Bronchial epithelial cell (primary cell): Measurements from ENCODE around the gene REST. TPM values are rescaled to one million over a fixed set of nuclear protein-coding genes. Genes with fewer than 3 reads are reported as not detected.
"Not testable (repeated sequence)": the region's sequence is repeated elsewhere in the genome, so short reads cannot be mapped to it uniquely, and the experiment has no call there.

Experiments used
- DNase-seq: peaks from one replicate; pipeline ENCODE4 v3.0.0-alpha.2; 2010; ENCODE audit warnings: low read depth
- FAIRE-seq: peaks from 2 replicates; lab custom pipeline; 2011; peaks lifted over from hg19 to GRCh38; lab: Jason Lieb, UNC
- H3K27me3 ChIP-seq: 2 replicates; pipeline ENCODE4 v1.5.1; 2011; ENCODE audit warnings: low read length; ENCODE audit not compliant: control insufficient read depth, insufficient read depth
- H3K36me3 ChIP-seq: 2 replicates; pipeline ENCODE4 v1.5.1; 2011; ENCODE audit warnings: low read length; ENCODE audit not compliant: control insufficient read depth, insufficient read depth
- H3K4me3 ChIP-seq: 2 replicates; pipeline ENCODE4 v1.5.1; 2011; ENCODE audit warnings: mild to moderate bottlenecking, low read depth, low read length, control low read depth
- total RNA-seq: library from RNA; depleted of rRNA; stranded (reverse); fragments of >200 nt; gene quantifications from 2 replicates; pipeline ENCODE4 v1.2.1, GENCODE V29; 2014
- TF ChIP-seq, protein P1 (sequence below): IDR thresholded peaks from 2 replicates; pipeline ENCODE4 v1.5.1; 2011; ENCODE audit warnings: mild to moderate bottlenecking, moderate library complexity, low read length, control low read depth, inconsistent platforms; ENCODE audit not compliant: insufficient read depth, severe bottlenecking

Gene REST
- total RNA-seq, 1 donor from 2014 or later: 17.6 TPM

- Histone ChIP-seq H3K27me3 (no peaks in the 10 kb centered on the region), H3K36me3 (no peaks in the 10 kb centered on the region), H3K4me3 (no peak overlapping the region)
- no peak for FAIRE-seq
- no peak for DNase-seq
- TF ChIP-seq, protein P1, sequence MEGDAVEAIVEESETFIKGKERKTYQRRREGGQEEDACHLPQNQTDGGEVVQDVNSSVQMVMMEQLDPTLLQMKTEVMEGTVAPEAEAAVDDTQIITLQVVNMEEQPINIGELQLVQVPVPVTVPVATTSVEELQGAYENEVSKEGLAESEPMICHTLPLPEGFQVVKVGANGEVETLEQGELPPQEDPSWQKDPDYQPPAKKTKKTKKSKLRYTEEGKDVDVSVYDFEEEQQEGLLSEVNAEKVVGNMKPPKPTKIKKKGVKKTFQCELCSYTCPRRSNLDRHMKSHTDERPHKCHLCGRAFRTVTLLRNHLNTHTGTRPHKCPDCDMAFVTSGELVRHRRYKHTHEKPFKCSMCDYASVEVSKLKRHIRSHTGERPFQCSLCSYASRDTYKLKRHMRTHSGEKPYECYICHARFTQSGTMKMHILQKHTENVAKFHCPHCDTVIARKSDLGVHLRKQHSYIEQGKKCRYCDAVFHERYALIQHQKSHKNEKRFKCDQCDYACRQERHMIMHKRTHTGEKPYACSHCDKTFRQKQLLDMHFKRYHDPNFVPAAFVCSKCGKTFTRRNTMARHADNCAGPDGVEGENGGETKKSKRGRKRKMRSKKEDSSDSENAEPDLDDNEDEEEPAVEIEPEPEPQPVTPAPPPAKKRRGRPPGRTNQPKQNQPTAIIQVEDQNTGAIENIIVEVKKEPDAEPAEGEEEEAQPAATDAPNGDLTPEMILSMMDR: no peak
Observed at GRCh38 chr4:56879996-56880395, 27.7 kb upstream of the REST start.

DNA sequence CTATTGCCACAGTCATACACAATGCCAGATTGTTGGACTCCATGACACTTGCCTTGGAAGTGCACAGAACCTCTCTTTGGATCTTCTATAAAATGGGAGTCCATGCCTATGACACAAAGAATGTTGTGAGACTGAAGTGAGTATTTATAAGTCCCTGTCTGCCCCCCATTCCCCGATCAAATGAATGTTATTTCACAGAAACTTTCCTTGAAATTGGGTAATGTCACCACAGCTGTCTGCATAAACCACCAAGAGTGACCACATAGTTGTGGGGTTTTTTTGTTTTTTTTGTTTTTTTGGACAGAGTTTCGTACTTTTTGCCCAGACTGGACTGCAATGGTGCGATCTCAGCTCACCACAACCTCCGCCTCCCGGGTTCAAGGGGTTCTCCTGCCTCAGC, 27.1 kb upstream of the REST start:
- Histone ChIP-seq H3K4me3 (no peak overlapping the region), H3K27me3 (no peaks in the 10 kb centered on the region), H3K36me3 (no peaks in the 10 kb centered on the region)
- no peak for DNase-seq
- TF ChIP-seq, protein P1: no peak
- FAIRE-seq: no peak

GRCh38 chr4:56884511-56884910, 23.2 kb upstream of the REST start:
- peak; percentile 75 for FAIRE-seq

GRCh38 chr4:56892691-56893090, 15.0 kb upstream of the REST start:
- DNase-seq (no peak), FAIRE-seq (no peak)
- Histone ChIP-seq H3K27me3 (no peaks in the 10 kb centered on the region), H3K4me3 (no peak overlapping the region), H3K36me3 (no peaks in the 10 kb centered on the region)
- TF ChIP-seq, protein P1: no peak

More at GRCh38 chr4:56884511-56884910, 23.2 kb upstream of the REST start:
- not testable (repeated sequence) for DNase-seq, H3K27me3 ChIP-seq, H3K4me3 ChIP-seq, H3K36me3 ChIP-seq

DNA sequence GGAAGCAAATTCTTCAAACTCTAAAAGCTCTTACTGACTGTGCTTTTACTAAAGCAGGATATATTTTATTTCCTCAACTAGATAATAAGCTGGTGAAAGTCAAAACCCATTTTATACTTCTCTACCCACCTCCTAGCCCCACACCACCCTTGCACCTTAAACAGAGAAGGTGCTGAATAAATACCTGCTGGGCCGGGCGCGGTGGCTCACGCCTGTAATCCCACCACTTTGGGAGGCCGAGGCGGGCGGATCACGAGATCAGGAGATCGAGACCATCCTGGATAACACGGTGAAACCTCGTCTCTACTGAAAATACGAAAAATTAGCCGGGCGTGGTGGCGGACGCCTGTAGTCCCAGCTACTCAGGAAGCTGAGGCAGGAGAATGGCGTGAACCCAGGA, 9.9 kb upstream of the REST start:
- not testable (repeated sequence) for FAIRE-seq, H3K27me3 ChIP-seq, H3K36me3 ChIP-seq, H3K4me3 ChIP-seq, DNase-seq

DNA sequence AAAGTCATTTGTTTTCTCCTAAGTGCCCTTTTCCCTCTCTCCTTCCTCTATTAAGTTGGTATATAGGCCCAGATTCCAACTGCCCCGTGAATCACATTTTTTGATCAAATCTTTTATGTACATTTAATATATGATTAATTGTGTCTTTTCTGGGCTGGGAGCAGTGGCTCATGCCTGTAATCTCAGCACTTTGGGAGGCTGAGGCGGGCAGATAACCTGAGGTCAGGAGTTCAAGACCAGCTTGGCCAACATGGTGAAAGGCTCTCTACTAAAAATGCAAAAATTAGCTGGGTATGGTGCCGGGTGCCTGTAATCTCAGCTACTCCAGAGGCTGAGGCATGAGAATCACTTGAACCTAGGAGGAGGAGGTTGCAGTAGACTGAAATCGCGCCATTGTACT, 7.5 kb upstream of the REST start:
- not testable (repeated sequence) for H3K27me3 ChIP-seq, DNase-seq, FAIRE-seq, H3K4me3 ChIP-seq, H3K36me3 ChIP-seq

DNA sequence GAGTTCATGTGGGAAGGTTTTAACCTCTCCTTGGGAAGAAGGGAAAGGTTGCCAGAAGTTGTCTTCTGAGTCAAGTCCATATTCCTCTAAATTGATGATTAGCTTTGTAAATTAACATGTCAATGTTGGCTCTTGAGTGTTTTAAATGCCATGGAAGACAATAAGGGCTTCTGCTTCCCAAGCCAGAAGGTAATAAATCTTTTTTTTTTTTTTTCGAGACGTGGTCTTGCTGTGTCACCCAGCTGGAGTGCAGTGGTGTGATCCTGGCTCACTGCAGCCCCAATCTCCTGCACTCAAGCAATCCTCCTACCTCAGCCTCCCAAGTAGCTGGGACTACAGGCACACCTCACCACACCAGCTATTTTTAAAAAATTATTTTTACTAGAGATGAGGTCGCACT, 5.0 kb upstream of the REST start:
- Histone ChIP-seq H3K36me3 (no peaks in the 10 kb centered on the region), H3K27me3 (no peaks in the 10 kb centered on the region), H3K4me3 (no peak overlapping the region)
- DNase-seq (no peak), FAIRE-seq (no peak)
- TF ChIP-seq, protein P1: no peak
